ENCODE data around the gene LLGL1.

DNA sequence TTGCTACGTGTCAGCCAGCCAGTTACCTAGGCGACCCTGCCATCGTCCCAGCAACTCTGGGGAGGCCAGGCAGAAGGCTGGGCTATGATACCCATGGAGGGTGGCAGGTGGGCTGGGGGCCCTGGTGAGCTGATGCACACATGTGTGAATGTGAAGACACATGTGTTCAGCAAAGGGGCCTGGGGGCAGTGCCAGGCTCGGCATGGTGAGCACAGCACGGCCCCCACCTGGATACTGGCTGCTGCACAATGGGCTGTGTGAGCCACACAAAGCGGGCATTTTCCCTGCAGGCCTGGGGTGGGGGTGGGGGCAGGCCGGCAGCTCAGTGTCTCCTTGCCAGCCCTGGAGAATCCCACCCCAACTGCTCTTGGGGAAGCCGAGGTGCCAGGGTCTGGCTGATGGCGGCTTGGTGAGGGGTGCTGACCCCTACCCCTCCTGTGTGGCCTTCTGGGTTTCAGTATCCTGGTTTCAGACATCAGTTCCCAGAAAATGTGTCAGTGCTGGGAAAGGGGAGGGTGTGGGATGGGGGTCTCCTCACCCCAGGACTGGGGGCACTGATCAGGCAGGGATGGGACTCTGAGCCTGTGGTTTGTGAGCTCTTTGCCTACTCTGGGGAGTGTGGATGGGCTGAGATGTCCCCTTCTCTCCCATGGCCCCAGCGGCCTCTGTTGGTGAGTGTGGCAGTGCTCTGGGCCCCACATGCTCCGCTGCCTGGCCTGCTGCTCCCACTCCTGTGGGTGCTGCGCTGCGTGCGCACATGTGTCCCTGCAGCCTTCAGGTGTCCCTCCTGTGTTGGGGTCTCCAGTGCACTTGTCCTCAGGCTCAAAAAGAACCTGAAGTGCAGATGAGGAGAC lies 5.1 kb downstream of the LLGL1 start:
- no peak for TF ChIP-seq EZH2phosphoT487 (conservative IDR thresholded peaks at IDR 0.05; ENCODE audit: low read length)
- TF ChIP-seq, protein P1, sequence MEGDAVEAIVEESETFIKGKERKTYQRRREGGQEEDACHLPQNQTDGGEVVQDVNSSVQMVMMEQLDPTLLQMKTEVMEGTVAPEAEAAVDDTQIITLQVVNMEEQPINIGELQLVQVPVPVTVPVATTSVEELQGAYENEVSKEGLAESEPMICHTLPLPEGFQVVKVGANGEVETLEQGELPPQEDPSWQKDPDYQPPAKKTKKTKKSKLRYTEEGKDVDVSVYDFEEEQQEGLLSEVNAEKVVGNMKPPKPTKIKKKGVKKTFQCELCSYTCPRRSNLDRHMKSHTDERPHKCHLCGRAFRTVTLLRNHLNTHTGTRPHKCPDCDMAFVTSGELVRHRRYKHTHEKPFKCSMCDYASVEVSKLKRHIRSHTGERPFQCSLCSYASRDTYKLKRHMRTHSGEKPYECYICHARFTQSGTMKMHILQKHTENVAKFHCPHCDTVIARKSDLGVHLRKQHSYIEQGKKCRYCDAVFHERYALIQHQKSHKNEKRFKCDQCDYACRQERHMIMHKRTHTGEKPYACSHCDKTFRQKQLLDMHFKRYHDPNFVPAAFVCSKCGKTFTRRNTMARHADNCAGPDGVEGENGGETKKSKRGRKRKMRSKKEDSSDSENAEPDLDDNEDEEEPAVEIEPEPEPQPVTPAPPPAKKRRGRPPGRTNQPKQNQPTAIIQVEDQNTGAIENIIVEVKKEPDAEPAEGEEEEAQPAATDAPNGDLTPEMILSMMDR (IDR thresholded peaks at IDR 0.05; ENCODE audit: insufficient read depth, low read length, poor library complexity, severe bottlenecking), result no peak

Data from SU-DHL-6 (cell line).